Hepatocyte (in vitro differentiated cells): ENCODE data around the gene SERPINB6.

ENCODE experiments used
- EZH2 ChIP-seq: fragments of 200-600 bp; sonication (generic); IDR thresholded peaks from 2 replicates; pipeline ENCODE4 v1.6.1; 2016; ENCODE audit warnings: antibody characterized with exemption, mild to moderate bottlenecking, borderline replicate concordance
- TF ChIP-seq, protein P1 (sequence below): fragments of 200-600 bp; sonication (generic); IDR thresholded peaks from 2 replicates; pipeline ENCODE4 v1.5.1; 2016; ENCODE audit warnings: antibody characterized with exemption, mild to moderate bottlenecking; ENCODE audit not compliant: poor library complexity

DNA sequence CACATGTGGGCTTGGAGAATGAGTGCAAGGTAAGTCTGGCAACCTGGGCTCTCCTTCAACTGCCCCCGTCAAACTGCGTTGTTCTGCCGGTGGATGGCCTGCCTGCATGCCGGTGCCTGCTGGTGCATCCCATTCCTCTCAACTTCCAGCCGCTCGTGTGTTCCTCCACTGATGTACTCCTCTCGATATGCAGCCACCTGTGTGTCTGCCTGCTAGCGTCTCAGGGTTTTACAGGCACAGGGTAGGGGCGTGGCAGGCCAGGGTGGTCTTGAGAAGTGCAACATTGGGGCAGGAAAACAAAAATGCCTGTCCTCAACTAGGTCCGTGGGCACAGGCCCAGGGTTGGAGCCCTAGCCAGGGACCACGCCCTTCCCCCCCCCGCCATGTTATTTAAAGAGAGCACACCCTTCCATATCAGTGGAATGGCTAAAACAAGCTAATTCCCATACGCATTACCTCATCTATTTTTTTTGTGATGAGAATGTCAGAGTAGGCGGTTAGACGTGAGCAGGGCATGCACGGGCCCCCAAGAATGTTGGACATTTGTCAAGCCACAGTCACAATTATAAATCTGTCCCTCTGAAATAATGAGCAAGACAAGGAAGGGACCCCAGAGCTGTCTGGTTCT, 33.2 kb downstream of the SERPINB6 start:
- no peak for TF ChIP-seq EZH2
- TF ChIP-seq, protein P1, sequence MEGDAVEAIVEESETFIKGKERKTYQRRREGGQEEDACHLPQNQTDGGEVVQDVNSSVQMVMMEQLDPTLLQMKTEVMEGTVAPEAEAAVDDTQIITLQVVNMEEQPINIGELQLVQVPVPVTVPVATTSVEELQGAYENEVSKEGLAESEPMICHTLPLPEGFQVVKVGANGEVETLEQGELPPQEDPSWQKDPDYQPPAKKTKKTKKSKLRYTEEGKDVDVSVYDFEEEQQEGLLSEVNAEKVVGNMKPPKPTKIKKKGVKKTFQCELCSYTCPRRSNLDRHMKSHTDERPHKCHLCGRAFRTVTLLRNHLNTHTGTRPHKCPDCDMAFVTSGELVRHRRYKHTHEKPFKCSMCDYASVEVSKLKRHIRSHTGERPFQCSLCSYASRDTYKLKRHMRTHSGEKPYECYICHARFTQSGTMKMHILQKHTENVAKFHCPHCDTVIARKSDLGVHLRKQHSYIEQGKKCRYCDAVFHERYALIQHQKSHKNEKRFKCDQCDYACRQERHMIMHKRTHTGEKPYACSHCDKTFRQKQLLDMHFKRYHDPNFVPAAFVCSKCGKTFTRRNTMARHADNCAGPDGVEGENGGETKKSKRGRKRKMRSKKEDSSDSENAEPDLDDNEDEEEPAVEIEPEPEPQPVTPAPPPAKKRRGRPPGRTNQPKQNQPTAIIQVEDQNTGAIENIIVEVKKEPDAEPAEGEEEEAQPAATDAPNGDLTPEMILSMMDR: no peak
